Measurements from ENCODE around the gene FGF22.

FGF22 gene

DNA sequence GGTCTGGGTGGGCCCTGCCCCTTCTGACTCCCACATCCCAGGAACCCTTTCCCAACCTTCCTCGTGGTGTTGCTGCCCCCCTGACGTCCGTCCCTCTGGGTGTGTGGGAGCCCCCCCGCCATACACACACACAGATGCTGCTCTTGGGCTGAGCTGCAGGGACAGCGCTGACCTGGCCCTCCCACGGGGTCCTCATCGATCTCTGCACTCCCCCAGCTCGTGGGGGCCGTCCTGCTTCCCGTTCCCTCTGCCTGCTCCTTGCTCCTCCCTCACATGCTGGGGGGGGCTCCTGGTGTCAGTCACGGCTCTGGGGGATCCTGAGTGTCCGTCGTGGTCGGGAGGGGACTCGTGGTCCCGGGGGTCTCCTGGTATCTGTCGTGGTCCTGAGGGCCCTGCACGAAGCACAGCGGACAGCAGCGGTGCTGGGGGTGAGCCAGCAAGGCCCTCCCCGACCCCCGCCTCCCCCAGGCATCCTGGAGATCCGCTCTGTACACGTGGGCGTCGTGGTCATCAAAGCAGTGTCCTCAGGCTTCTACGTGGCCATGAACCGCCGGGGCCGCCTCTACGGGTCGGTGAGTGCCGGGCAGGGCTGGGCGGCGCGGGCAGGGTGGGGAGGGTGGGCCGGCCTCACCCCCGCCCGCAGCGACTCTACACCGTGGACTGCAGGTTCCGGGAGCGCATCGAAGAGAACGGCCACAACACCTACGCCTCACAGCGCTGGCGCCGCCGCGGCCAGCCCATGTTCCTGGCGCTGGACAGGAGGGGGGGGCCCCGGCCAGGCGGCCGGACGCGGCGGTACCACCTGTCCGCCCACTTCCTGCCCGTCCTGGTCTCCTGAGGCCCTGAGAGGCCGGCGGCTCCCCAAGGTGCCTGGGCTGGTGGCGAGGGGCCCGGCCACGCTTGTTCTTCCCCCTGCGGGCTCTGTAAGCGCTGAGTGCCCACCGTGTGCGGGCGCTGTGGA lies 3.4 kb downstream of the FGF22 start:
- DNase-seq (ENCODE audit: low spot score) = no peak
- FAIRE-seq = no peak

DNA sequence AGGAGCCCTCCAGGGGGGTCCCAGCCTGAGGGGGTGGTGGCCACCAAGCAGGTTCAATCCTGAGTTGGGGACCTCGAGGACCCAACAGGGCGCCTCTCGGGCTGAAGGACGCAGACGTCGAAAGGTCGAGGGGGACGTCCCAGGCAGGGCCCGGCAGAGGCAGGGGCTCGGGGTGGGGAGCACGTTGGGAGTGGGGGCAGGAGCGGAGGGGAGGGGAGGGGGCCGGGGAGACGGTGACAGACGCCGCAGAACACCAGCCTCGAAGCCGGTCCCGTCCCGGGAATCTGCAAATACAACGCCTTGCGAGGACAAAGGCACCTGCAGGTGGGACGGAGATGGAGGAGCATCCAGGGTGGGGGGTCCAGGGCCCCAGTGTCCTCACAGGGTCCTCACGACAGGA lies 4.1 kb downstream of the FGF22 start:
- FAIRE-seq (no peak), DNase-seq (ENCODE audit: low spot score) (no peak)

DNA sequence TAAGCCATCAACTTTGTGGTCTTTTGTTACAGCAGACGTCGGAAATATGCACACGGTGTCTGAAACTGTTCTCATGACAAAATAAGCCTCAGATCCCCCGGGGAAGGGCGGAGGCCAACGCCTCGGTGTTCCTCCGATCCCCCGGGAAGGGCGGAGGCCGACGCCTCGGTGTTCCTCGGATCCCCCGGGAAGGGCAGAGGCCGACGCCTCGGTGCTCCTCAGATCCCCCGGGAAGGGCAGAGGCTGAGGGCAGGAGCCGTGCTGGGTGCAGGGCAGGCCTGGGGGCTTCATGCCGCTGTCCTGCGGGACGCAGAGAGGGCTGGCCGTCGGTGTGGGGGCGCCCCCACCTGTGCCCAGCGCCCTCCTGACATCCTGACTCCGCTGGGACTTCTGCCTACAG lies 4.7 kb downstream of the FGF22 start:
- FAIRE-seq (no peak), DNase-seq (ENCODE audit: low spot score) (no peak)

DNA sequence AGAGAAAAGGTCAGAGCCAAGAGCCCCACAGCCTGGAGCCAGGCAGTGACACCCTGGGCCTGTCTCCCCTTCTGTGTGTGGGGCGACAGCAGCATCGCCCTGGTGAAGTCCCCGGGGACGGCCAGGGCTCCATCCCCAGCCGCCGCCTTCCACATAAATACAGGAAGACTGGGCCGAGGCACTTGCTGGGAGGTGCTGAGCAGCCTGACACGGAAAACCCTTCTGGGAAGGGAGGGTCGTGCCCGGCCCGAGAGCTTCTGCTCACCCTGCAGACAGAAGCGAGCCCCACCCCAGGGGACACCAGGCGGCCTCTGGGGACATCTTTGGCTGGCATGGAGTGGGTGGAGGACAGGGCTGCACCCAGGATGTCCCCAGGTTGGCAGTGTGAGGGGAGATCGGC lies 5.1 kb downstream of the FGF22 start:
- FAIRE-seq = no peak

DNA sequence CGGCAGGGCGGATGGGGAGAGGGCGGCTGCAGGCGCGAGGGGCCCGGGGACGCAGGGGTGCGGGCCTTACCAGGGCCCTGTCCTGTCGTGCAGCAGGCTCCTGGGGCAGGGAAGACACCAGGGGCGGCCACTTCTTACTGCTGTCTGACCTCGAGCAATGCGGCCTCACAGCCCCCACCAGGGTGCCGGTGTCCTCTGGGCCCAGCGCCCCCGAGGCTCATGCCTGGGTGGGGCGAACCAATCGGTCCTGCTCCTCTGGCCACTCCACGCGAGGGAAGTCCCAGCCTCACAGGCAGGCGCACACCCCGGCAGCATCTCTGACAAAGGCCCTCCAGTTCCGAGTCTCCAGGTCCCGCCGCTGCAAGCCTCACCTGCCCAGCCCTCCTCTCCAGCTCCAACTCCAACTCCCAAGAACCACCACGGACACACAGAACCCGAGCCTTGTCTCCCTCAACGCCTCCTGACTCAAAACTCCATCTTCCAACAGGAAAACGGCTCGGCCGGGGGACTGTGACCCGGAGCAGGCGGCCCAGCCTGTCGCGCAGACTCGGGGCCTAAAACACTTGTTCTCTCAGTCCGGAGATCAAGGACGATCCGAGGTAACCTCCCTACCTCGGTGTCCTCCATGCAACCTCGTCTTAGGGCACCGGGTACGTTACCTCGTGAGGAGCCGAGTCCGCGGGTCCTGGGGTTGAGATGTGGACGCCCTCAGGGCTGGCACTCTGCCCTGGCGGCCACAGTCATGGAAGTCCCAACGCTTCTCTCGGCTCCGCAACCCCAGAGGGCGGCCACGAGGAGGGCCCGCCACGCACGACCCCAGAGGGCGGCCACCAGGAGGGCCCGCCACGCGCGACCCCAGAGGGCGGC lies 6.5 kb downstream of the FGF22 start:
- DNase-seq (ENCODE audit: low spot score) (no peak), FAIRE-seq (no peak)

More for the DNA sequence above, 5.1 kb downstream of the FGF22 start:
- no peak for DNase-seq (ENCODE audit: low spot score)

DNA sequence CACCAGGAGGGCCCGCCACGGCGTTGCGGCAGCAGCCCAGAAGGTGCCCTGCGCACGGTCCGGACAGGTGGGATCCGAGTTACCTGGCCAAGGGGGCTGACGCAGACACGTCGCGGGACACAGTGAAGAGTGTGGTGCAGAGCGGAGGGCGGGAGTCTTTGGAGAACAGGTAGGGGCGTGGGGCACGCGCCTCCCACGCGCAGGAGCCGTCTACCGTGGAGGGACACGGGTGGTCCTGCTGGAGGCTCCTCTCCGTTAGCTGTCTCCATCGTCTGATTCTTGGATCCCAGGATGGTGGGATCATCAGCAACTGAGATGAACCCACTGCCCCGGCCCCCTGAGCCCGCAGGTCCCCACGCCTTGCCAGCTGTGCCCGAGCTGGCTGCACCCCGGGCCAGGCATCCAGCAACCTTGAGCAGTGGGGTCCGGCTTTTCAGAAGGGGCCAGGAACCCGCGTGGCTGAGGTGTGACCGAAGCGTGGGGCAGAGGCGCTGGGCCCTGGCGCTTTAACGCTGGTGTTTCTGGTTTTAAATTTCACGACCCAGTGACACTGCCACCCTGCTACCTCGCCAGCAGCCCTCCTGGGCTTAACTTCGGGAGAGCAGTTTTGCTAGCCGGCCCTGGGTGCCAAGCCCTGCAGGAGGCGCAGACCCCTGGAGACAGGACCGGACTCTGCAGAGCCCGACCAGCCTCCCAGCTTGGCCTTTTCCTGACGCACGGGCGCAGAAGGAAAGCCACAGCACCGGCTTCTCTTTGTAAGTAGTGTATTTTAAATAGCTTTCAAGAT lies 7.3 kb downstream of the FGF22 start:
- FAIRE-seq = no peak
- DNase-seq (ENCODE audit: low spot score) = no peak

DNA sequence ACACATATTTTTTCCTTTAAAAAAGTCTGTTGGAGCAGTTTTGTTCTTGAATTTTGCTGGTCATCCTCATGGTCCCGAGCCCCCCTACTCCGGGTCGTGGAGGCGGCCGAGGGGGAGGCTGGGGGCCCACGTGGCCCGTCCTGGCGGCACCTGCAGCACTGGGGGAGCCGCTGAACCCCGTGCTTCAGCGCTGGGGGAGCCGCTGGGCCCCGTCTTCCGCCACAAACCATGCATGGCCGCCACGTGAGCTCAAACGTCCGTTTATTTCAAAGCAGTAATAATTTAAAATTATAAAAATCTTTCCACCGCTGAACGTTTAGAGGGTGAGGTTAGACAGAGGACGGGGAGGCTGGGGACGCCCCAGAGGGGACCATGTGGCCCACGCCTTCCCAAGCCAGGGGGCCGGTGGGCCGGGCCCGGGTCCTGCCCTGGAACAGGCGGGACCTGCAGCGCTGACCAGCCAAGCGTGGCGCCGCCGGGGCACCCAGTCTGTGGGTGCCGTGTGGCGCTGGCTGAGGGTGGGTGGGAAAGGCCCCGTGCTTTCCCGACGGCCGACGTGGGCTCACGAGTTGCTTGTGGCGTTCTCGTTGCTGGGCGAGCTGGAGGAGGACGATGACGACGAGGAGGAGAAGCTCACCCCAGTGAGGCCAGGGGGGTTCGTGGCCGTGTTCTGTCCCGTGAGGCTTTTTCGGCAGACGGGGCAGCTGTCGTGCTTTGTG lies 8.0 kb downstream of the FGF22 start:
- FAIRE-seq = no peak

DNA sequence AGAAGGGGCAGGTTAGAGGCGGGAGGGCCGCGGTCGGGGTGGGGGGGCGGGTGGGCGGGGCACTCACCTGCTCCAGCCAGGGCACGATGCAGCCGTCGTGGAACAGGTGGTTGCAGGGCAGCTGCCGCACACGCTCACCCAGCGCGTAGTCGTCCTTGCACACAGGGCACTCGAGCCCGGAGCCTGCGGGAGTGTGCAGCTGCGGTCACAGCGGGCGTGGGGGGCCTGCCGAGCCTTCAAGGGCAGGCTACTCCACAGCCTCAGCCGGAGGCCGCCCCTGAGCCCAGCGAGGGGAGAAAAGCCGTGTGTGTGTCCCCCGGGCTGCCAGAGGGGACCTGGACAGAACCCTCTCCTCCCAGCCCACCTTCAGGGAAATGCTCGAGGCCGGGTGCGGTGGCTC lies 8.6 kb downstream of the FGF22 start:
- DNase-seq (ENCODE audit: low spot score) (no peak), FAIRE-seq (no peak)

More for the DNA sequence above, 8.0 kb downstream of the FGF22 start:
- no peak for DNase-seq (ENCODE audit: low spot score)

DNA sequence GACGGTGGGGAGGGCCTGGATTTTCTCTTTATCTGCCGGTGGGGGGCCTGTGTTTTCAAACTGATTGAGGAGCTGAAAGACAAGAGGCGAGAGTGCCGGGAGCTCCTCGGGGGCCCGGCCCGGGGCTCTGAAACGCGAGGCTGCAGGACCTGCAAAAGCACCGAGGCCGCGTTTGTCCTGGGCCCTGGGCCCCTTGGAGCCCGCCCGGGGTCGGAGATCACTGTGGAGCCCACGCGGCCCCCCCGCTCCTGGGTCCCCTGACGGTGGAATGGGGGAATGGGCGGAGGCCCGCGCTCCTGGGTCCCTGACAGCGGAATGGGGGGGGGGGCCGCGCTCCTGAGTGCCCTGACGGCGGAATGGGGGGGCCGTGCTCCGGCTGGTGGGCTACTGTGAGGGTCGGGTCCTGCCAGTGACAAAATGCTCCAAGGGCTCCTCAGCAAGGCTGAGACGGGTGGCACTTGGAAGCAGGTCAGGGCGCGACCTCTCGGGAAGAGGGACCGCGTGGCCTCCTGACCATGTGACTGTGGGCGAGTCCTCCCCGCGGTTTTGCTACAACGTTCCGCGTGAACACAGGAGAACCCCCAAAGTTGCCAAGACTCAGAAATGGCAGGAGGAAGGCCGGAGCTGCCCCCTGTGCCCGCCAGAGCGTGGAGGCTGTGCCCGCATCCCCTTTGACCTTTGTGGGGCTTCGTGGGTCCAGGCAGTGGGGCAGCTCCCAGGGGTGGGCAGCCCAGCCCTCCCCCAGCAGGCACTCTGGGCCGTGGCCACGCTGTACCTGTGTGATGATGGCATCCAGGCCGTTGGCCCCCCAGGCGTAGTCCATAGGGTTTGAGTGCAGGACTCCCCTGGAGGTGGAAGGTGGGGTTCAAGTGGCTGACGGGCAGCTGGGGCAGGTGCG lies 9.5 kb downstream of the FGF22 start:
- DNase-seq (ENCODE audit: low spot score) = no peak
- FAIRE-seq = no peak

DNA sequence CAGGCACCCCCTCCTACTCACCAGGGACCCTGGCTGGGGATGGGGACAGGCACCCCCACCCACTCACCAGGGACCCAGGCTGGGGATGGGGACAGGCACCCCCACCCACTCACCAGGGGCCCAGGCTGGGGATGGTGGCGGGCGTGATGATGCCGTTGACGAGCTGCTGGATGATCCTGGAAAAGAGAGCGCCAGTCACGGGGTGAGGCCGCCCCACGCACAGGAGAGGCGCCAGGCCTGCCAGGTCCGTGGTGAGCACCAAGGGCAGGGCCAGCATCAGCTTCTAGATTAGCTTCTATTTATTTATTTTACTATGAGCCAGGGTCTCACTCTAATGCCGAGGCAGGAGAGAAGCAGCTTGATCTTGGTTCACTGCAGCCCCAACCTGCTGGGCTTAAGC lies 10.4 kb downstream of the FGF22 start:
- FAIRE-seq (no peak), DNase-seq (ENCODE audit: low spot score) (no peak)

DNA sequence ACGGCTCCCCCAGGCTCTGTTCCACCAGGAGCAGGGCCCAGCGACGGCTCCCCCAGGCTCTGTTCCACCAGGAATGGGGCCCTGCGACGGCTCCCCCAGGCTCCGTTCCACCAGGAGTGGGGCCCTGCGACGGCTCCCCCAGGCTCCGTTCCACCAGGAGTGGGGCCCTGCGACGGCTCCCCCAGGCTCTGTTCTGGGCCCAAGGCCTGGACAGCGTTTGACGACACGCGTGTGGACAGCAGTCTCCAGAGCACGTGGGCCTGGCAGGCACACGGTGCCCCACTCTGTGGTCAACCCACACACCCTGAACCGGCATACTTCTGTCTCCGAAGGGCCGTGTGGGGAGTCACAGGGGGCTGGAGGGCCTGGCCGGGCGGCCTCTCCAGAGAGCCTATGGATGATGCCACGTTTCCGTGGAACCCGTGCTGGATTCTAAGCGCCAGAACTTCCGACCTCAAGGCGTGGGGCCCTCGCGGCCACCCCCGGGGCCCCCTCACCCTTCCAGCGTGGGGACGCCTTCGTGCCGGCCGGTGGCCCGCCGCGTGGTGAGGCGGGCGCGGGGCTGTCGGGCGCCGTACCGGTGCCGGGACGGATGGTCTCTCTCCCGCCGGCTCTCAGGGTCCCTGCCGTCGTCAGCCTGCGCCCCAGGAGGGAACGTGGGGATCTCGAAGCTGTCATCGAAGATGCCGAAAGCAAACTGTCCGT lies 11.6 kb downstream of the FGF22 start:
- FAIRE-seq = no peak
- DNase-seq (ENCODE audit: low spot score) = no peak

DNA sequence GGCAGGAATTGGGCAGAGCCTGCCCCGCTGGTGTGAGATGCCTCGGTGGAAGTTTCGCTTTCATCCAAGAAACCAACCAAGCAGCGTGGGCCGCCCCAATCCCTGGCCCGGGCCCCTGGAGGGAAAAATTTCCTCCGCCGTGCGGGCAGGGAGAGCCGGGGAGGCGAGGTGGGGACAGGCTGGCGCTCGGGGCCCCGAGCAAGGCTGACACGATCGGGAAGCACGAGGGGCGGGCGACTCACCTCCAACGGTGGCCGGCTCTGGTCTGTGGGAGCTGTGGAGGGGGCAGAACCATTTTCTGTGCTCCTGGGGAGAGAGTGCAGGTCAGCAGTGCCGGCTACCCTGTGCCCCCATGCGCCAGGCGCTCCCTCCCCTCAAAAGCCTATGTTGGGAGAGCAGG lies 12.3 kb downstream of the FGF22 start:
- DNase-seq (ENCODE audit: low spot score) (no peak), FAIRE-seq (no peak)

DNA sequence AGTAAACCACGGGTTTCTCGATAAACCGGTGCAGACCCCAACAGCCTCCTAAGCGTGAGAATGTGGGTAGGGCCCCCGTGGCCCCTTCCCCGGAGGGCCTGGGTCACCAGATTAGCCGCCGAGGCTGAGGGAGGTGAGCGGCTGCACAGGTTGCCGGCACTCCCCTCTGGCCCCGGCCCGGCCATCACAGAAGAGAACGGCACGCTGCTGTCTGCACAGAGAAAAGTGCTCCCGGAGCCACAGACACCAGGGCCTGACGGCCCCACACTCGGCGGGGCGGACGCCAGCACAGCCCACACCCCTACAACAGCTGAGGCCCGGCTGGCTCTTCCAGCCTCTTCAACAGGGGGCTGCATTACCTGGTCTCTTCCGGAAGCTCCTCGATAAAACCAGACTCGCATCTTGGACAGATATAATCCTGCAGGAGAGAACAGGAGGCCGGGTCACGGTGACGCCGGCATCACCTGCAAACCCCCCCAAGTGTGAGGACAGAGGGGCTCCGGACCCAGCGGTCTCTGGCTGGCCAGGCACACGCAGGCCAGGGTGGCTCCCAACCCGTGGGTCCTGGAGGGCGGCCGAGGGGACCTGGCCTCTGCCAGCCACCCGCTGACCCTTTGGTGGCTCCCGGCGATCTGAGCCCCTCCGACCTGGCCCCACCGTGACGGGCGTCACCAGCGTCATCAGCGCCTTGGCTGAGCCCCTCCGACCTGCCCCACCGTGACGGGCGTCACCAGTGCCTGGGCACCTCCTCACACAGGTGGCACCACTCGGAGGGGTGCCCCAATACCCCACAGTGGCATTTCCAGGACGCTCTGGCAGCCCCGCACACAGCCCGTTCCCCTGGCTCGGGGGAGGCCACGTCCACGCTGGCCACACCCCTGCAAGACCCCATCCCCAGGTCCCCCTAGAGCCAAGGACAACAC lies 13.0 kb downstream of the FGF22 start:
- FAIRE-seq (no peak), DNase-seq (ENCODE audit: low spot score) (no peak)

DNA sequence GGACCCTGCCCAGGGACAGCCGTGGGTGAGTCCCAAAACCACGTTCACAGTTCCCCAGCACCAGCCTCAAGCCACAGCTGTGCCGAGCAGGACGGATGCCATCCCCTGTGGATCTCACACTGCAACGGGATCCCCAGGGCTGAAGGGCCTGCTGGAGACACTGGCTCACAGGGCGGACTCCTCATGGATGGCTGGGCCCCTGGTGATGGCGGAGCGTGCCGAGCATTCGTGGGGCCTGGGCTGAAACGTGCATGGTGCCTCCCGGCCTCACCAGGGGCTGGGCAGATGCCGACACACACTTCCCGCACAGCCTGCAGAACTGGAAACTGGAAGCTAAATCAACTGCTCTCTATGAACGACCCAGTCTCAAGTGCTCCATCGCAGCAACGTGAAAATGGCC lies 13.7 kb downstream of the FGF22 start:
- DNase-seq (ENCODE audit: low spot score) (no peak), FAIRE-seq (no peak)

DNA sequence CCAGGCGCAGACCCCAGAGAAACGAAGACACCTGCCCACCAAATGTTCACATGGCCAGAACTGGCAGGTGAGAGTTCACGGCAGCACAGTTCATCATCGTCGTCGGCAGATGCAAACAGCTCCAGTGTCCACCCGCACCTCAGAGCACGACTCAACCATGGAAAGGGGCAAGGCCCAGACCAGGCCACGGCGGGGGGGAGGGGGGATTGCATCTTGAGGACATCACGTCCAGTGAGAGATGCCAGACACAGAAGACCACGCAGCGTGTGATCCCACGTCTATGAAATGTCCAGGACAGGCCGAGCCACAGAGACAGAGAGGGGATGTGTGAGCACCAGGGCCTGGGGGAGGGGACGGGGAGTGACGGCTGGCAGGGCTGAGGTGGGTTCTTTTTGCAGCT lies 16.0 kb downstream of the FGF22 start:
- FAIRE-seq (no peak), DNase-seq (ENCODE audit: low spot score) (no peak)

DNA sequence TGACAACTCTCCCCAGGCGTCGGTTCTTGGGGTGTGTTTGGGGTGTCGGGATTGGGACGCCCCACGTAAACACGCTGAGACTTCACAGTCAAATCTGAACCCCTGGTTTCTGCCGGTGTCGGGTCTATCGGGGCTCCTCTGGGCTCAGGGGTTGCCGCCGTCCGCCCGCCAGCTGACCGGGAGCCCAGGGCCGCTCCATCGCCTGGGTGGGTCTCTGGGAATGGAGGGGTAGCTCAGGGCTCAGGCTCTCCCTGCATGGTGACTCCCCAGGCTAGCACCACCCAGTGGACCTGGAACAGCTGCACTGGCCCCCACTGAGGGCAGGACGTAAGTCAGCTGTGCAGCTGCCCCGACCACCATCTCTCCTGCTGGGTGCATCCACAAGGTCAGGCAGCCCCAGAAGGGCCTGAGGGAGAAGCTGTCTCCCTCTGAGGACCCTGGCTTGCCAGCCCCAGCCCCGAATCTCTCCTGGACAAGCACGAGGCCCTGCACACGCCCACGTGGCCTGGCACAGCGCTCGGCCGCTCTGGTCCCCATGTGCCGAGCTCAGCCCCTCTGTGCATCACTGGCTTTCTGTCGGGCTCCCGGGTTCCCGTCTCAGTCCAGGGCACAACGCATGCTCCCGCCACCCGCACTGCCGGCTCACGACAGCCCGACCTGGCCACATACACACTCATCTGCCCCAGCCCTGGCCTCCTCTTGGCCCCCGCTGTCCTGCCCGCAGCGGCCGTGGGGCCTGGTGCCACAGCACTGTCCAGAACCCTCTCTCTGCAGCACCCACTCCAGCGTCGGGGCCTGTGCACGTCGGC lies 17.3 kb downstream of the FGF22 start:
- FAIRE-seq (no peak), DNase-seq (ENCODE audit: low spot score) (no peak)

DNA sequence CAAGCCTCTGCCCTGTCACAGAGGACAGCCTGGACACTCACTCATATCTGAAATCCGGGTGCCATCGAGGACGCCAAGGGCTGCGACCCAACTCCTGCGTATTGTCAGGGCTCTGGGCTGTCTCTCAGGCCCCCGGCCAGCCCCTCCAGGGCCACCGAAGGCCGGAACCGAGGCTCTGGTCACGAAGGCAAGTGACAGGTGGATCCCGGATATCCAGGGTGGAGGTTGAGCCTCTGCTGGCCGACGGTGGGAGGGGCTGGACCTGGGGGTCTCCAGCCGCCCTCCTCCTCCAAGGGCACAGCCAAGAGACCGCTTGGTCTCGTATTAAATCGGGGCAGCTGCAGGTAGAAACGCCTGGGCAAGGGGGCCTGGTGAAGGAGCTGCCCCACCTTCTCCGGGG lies 17.9 kb downstream of the FGF22 start:
- no peak for DNase-seq (ENCODE audit: low spot score)
- FAIRE-seq = no peak

All from urothelium cell line (cell line).